Kidney (tissue), 2 donors: ENCODE measurements around the gene MTERF1. TPM values are rescaled to one million over a fixed set of nuclear protein-coding genes. Genes with fewer than 3 reads are reported as not detected.

Source experiments
- polyA plus RNA-seq: library from polyadenylated mRNA; stranded (reverse); fragments of 350-450 nt; fragmentation: Illumina TruSeq; extraction: RNeasy Lipid Tissue Mini Kit (QIAGEN cat#74804); gene quantifications from one replicate; pipeline ENCODE4 v1.2.3, GENCODE V29; 2014; ENCODE audit warnings: low read depth, low replicate concordance; ENCODE audit not compliant: insufficient read depth
- total RNA-seq: library from RNA; stranded (reverse); fragmentation: NEBNext Ultra II Directional; extraction: Animal tissue kit (Norgen Biotek cat#: 25700); gene quantifications from one replicate; pipeline ENCODE4 v1.2.1, GENCODE V29; 2021
- donor health status: DM: yes; HTN: yes; CAD: no.

MTERF1 gene
- total and polyA plus RNA-seq, 2 donors from 2014 or later, result 10.1 to 14.6 TPM

Other genes starting within 250 kb of the MTERF1 start
- 66.8 TPM for gene AKAP9, start 60.2 kb upstream of the MTERF1 start, total RNA-seq
- 18.5 TPM for gene AKAP9, start 60.2 kb upstream of the MTERF1 start, polyA plus RNA-seq